GM18507 (cell line): ENCODE measurements around the gene TRMT112.

Experiments used
- DNase-seq: peaks from one replicate; pipeline ENCODE4 v3.0.0; 2011; ENCODE audit warnings: low read depth; ENCODE audit not compliant: insufficient read length; ENCODE audit errors: extremely low spot score
- FAIRE-seq: peaks from 2 replicates; lab custom pipeline; 2011; peaks lifted over from hg19 to GRCh38; lab: Jason Lieb, UNC

Gene TRMT112

DNA sequence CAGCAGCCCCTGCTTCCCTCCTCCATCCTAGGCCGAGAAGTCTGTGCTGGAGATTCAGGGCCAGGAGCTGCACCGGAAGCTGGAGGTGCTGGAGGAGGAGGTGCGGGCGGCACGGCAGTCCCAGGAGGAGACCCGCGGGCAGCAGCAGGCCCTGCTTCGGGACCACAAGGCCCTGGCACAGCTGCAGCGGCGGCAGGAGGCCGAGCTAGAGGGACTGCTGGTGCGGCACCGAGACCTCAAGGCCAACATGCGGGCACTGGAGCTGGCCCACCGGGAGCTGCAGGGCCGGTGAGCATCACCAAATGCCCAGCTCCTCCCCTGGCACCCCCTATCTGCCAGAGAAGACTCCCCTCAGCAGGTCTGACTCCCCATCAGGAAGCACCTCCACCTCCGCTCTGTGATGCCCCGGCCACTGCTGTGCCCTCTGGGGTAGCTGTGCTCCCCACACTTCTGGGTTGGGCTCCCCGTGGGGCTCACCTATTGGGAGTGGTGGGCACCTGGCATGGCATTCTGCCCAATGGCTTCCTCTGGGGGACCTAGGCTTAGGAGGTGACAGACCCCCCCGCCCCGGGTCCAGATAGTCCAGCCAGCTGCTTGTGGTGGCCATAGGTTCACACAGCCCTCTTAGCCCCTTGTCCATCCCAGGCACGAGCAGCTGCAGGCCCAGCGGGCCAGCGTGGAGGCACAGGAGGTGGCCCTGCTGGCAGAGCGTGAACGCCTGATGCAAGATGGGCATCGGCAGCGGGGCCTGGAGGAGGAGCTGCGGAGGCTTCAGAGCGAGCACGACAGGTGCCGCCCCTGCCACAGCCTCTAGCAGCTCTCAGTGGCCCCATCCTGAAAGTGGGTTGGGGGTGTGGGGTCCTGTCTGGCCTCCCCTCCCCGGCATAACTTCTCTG lies 35.0 kb upstream of the TRMT112 start:
- FAIRE-seq: no peak
- DNase-seq: no peak

DNA sequence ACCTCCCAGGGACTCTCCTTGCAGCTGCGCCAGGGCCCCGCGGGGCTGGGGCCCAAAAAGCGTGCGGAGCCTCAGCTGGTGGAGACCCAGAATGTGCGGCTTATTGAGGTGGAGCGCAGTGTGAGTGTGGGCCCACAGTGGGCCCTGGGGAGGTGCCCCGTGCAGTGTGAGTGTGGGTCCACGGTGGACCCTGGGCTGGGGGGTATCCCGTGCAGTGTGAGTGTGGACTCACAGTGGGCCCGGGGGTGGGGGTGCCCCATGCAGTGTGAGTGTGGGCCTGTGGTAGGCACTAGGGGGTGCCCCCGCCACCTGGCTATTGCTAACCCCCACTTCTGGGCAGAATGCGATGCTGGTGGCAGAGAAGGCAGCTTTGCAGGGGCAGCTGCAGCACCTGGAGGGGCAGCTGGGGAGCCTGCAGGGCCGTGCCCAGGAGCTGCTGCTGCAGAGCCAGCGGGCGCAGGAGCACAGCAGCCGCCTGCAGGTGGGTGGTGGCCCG lies 33.8 kb upstream of the TRMT112 start:
- FAIRE-seq (no peak), DNase-seq (no peak)

DNA sequence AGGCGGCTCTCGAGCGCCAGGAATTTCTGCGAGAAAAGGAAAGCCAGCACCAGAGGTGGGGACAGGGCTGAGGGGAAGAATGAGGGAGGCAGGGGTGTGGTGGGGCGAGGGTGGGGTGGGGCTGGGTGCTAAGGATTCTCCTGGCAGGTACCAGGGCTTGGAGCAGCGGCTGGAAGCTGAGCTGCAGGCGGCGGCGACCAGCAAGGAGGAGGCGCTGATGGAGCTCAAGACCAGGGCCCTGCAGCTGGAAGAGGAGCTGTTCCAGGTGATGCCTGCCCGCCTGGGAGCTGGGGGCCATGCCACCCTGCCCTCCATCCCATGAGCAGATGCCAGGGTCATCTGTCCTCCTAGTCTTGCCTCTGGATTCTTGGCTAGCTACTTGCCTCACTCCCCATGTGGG lies 32.0 kb upstream of the TRMT112 start:
- FAIRE-seq (no peak), DNase-seq (no peak)

DNA sequence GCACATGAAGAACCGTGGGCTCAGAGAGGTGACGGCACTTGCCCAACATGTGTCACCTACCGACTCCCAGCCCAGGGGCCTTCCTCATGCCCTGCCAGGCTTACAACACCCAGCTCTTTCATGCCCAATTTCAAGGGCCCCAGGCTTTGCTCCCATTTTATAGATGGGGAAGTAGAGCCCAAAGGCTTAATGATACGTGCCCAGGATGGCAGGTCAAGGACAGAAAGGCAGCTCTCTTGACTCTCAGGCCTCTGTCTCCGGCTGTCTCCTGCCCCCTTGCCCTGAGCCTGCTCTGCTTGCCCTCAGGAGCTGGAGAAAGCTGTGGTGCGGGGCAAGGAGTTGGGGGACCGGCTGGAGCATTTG lies 31.6 kb upstream of the TRMT112 start:
- no peak for FAIRE-seq
- DNase-seq: no peak

DNA sequence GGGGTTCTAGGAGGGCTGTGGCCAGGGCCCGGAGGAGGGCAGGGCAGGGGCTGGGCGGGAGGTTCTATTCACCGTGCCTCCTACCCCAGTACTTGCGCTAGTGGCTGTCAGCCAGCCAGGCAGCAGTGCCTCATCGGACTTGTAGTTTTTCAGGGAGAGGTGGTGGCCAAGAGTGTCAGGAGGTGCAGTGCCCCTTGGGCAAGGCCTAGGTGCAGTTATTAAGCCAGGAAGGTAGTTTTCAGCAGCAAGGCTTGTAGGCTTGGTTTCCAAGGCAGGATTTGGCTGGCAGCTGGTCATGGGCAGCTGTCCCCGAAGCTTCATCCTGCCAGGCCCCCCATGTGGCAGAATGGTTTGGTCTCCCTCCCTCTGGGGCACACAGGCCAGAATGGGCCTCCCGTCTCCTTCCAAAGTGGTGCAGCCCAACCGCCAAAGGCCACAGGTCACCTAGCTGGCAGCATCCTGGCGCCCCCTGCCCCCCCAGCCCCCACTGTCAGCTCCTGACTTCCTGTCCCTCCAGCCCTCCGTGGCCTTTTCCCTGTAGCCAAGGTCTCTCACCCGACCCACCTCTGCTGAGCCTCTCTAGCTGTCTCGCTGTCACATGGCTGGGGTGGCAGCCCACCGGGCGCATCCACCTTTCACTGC lies 31.1 kb upstream of the TRMT112 start:
- FAIRE-seq: no peak
- no peak for DNase-seq

DNA sequence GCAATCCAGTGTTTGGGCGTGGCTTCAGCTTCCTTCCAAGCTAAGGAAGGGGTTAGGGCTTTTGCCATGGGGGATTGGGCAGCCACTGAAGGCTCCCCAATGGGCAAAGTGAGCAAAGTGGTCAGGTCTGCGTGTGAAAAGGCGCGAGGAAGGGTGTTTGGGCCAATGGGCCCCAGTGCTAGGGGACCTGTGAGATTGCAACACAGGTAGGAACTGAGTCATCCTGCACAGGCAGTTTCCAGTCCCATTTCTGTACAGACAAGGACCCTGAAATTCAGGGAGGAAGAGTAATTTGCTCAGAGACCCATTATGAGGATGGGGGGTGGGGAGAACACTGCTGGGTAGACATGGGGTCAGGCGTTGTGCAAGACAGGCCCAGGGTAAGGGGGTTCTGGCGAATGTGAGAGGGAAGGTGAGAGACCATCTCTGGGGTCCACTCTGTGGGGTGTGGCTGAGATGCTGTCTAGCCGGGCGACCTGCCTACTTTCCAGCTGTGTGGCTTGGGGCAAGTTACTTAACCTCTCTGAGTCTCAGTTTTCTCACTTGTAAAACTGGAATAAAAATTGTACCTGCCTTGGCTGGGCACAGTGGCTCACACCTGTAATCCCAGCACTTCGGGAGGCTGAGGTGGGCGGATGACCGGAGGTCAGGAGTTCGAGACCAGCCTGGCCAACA lies 30.0 kb upstream of the TRMT112 start:
- FAIRE-seq (no peak), DNase-seq (no peak)

DNA sequence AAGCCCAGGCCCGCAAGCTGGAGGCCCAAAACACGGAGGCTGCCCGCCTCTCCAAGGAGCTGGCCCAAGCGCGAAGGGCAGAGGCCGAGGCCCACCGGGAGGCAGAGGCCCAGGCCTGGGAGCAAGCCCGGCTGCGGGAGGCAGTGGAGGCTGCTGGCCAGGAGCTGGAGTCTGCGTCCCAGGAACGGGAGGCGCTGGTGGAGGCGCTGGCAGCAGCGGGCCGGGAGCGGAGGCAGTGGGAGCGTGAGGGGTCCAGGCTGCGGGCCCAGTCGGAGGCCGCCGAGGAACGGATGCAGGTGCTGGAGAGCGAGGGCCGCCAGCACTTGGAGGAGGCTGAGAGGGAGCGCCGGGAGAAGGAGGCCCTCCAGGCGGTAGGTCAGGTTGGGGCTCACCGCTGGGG lies 27.4 kb upstream of the TRMT112 start:
- no peak for DNase-seq
- FAIRE-seq: no peak

DNA sequence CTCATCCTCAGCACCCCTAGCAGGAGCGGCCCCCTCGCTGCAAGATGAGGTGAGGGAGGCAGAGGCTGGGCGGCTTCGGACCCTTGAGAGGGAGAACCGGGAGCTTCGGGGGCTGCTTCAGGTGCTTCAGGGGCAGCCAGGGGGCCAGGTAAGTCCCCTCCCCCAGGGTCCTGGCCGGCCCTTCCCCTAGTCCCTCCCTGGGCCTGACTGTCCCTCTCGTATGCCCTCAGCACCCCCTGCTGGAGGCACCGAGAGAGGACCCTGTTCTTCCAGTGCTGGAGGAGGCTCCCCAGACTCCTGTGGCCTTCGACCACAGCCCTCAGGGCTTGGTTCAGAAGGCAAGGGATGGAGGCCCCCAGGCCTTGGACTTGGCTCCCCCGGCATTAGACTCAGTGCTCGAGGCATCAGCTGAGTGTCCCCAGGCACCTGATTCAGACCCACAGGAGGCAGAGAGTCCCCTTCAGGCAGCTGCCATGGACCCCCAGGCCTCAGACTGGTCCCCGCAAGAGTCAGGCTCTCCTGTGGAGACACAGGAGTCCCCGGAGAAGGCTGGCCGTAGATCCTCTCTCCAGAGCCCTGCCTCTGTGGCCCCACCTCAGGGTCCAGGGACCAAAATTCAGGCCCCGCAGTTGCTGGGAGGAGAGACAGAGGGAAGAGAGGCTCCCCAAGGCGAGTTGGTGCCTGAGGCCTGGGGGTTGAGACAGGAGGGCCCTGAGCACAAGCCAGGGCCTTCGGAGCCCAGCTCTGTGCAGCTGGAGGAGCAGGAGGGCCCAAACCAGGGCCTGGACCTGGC lies 26.6 kb upstream of the TRMT112 start:
- FAIRE-seq: no peak

DNA sequence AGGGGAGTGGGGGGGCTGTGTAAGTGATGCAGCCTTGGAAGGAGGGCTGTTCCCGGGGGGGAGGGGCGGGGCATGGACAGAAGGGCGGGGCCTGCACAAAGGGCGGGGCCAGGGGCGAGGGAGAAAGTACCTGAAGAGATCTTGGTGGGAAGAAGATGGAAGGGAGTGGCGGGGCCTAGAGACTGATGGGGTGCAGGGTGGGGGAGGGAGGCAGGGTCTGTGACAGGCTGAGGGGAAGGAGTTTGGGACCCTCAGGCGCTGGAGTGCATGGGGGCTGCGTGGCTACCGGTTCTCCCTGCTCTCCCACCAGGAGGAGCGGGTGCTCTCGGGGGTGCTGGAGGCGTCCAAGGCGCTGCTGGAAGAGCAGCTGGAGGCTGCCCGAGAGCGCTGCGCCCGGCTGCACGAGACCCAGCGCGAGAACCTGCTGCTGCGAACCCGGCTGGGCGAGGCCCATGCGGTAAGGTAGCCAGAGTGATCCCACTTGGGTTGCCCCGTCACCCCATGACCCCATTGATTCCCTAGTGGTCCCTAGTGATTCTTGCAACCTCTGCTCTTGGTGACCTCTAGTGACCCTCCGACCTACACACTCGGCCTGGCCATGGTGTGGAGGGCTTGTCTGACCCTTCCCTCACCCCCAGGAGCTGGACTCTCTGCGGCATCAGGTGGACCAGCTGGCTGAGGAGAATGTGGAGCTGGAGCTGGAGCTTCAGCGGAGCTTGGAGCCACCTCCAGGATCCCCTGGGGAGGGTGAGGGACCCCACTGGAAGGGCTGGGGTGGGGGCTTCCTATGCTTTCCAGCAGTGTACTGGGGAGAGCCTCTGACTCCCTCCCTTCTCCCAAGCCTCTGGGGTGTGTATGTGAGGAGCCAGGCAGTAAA lies 25.7 kb upstream of the TRMT112 start:
- FAIRE-seq (no peak), DNase-seq (no peak)

More for the DNA sequence above, 26.6 kb upstream of the TRMT112 start:
- no peak for DNase-seq

DNA sequence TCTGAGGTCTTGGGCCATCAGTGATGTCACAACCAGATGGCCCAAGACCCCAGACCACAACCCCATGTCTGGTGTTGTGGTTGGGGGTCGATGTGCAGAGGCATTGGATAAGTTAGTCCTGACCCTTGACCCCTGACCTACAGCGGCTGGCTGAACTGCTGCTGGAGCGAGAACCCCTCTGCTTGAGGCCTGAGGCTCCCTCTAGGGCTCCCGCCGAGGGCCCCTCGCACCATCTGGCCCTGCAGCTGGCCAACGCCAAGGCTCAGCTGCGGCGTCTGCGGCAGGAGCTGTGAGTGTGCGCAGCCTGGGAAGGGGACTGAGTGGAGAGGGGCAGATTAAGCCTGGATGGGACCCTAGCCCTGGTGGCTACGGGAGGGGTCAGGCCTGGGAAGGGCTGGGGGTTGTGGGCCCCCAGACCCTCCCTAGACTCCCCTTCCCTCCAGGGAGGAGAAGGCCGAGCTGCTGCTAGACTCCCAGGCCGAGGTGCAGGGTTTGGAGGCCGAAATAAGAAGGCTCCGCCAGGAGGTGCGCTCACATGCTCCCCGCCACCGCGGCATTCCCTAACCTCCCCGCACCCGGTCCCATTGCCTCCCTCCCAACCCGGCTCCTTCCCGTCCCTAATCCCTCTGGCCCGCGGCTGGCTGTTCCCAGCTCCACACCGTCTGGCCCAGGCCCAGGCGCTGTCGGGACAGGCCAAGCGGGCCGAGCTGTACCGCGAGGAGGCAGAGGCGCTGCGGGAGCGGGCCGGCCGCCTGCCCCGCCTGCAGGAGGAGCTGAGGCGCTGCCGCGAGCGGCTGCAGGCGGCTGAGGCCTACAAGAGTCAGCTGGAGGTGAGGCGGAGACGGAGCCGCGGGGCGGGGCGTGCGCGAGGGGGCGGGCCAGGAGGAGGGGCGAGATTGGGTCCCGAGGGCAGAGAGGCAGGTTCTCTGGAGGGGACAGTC lies 24.8 kb upstream of the TRMT112 start:
- FAIRE-seq (peak; percentile 83), DNase-seq (peak; percentile 88)

DNA sequence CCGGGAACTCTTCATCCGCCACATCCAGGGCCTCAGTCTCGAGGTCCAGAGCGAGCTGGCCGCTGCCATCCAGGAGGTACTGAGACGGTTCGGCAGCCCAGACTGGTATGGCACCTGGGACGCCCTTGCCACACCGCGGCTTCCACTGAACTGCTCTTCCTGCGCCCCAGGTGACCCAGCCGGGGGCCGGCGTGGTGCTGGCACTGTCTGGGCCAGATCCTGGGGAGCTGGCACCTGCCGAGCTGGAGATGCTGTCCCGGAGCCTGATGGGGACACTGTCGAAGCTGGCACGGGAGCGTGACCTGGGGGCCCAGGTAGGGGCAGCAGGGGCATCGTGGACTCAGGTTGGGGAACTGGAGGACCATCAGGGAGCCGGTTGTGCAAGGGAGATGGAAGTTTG lies 24.1 kb upstream of the TRMT112 start:
- DNase-seq: no peak
- no peak for FAIRE-seq

DNA sequence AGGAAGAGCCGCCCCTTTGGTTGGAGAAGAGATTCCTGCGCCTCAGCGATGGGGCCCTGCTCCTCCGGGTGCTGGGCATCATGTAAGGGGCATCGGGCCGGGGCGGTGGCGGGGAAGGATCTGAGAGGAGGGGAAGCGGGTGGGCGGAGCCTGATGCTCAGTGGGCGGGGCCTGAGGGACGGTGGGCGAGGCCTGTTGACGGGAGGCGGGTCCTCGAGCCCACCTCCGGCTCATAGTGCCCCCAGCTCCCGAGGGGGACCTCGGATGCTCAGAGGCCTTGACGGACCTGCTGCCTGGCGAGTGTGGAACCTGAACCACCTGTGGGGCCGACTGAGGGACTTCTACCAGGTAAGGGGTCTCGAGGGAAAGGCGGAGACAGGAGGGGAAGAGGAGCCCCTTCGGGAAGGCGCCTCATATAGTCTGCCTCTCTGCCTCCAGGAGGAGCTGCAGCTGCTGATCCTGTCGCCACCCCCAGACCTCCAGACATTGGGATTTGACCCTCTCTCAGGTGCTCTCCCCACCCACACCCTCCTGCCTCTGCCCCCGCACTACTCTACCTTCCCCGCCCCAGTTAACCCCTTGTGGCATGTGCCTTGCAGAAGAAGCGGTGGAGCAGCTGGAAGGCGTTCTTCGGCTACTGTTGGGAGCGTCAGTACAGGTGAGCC lies 23.4 kb upstream of the TRMT112 start:
- FAIRE-seq (peak; percentile 85), DNase-seq (peak; percentile 66)

DNA sequence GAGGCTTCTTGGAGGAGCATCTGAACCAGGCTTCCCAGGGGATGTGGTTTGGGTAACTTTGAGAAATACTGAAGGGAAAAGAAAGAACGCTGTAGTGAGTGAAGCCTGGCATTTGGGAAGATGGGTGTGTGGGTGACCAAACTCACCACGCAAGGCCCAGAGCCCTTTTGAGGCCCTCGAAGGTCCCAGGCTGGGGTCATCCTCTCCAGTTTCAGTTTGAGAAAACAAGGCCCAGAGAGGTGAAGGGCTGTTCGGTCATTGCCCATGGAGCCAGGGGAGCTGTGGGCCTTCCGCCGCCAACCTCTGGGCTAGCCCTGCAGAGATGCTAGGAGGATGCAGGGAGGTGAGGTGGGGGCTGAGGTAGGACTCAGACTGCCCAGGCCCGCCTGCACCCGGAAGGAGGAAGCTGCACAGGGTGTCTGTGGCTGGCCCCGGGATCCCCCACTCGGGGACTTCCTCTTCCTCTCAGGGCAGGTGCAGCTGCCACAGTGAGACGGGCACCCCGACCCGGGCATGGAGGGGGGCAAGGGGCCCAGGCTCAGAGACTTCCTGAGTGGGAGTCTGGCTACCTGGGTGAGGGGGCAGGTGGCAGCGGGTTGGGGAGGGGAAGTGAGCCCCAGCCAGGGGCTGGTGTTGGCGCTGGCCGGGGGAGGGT lies 22.5 kb upstream of the TRMT112 start, which contains the start of gene CCDC88B:
TSS of gene CCDC88B (plus strand) at position 451 of the 655 bp plus-strand sequence. CDS start at position 514, 63 bp downstream.
- peak; percentile 91 for FAIRE-seq

DNA sequence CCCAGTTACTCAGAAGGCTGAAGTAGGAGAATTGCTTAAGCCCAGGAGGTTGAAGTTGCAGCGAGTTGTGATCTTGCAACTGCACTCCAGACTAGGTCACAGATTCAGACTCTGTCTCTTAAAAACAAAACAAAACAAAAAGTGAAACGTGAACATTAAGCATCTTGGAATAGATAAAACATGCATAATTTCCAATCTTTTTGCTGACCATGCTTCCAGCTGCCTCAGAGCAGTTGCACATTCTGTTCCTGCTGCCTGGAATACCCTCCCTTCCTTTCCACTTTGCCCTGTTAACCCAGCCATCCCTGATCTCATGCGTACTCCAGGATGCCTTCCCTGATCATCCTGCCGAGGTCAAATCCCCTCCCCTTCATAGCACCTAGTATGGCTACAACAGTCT lies 21.9 kb upstream of the TRMT112 start:
- FAIRE-seq: peak; percentile 36
- no peak for DNase-seq

More for the DNA sequence above, 22.5 kb upstream of the TRMT112 start, which contains the start of gene CCDC88B:
- peak; percentile 78 for DNase-seq

DNA sequence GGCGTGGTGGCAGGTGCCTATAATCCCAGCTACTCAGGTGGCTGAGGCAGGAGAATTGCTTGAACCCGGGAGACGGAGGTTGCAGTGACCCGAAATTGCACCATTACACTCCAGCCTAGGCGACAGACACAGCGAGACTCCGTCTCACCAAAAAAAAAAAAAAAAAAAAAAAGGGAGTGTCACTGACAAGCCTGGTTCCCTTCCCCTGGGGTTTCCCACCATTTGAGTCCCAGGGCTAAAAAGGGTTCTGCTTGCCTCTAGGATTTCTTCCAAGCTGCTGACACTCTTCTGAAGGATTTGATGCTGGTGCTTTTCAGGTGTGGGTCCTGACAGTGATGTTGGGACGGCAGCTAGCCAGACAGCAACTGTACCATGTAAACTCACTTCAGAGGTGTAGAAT lies 21.4 kb upstream of the TRMT112 start:
- DNase-seq (no peak), FAIRE-seq (no peak)

DNA sequence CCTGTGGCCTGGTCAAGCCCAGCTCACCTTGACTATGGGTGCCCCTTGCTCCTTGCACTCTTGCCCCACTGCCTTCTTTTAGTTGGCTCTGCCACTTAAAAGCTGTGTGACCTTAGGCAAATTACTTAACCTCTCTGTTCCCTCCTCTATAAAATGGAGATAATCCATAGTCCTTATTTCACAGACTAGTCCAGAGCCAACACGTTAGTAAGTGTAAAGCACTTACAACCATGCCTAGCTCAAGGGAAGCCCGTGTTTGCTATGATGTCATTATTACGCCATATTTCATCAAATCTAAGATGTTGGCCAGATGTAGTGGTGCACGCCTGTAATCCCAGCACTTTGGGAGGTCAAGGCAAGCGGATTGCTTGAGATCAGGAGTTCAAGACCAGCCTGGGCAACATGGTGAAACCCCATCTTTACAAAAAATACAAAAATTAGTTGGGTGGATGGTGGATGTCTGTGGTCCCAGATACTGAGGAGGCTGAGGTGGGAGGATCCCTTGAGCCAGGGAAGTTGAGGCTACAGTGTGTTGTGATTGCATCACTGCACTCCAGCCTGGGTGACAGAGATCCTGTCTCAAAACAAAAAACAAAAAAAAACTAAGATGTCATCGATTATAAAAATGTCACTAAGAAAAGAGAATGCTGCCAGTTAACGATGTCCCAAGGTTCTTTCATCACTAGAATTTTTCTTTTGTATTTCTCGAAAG lies 20.3 kb upstream of the TRMT112 start:
- FAIRE-seq (no peak), DNase-seq (no peak)
